Activated CD4-positive, alpha-beta T cell treated with anti-CD3 and anti-CD28 coated beads for 24 hours (primary cell): ENCODE data around the gene PGM2L1.
"Not testable (repeated sequence)": the region's sequence is repeated elsewhere in the genome, so short reads cannot be mapped to it uniquely, and the experiment has no call there.

Source experiments
- DNase-seq, 2 donors: peaks; one replicate each; pipeline ENCODE4 v3.0.0-alpha.2; 2020; ENCODE audit warnings: low read depth in 2 of 2

The PGM2L1 gene

GRCh38 chr11:74338963-74339362 is 59.3 kb downstream of the PGM2L1 start:
- DNase-seq: no peak

GRCh38 chr11:74333193-74333592 is 65.0 kb downstream of the PGM2L1 start:
- DNase-seq: no peak

GRCh38 chr11:74332291-74332690 is 65.9 kb downstream of the PGM2L1 start:
- no peak for DNase-seq

GRCh38 chr11:74331000-74331399 is 67.2 kb downstream of the PGM2L1 start:
- DNase-seq: not testable (repeated sequence)

GRCh38 chr11:74330075-74330858 is 68.0 kb downstream of the PGM2L1 start:
- no peak for DNase-seq

GRCh38 chr11:74327076-74327475 is 71.2 kb downstream of the PGM2L1 start:
- no peak for DNase-seq

GRCh38 chr11:74326665-74327064 is 71.6 kb downstream of the PGM2L1 start:
- no peak for DNase-seq

- DNase-seq: no peak
Measured at GRCh38 chr11:74325649-74326645, 72.3 kb downstream of the PGM2L1 start.

GRCh38 chr11:74322667-74323066 is 75.6 kb downstream of the PGM2L1 start:
- DNase-seq: no peak

GRCh38 chr11:74321487-74322188 is 76.6 kb downstream of the PGM2L1 start:
- DNase-seq: no peak

- DNase-seq: no peak
Measured at GRCh38 chr11:74320538-74320937, 77.7 kb downstream of the PGM2L1 start.

GRCh38 chr11:74319139-74319816 is 79.0 kb downstream of the PGM2L1 start:
- DNase-seq: no peak

GRCh38 chr11:74318241-74318932 is 79.8 kb downstream of the PGM2L1 start:
- no peak for DNase-seq

GRCh38 chr11:74316772-74317505 is 81.3 kb downstream of the PGM2L1 start:
- DNase-seq: no peak

- no peak for DNase-seq
Measured at GRCh38 chr11:74312326-74312725, 85.9 kb downstream of the PGM2L1 start.

GRCh38 chr11:74311352-74311926 is 86.8 kb downstream of the PGM2L1 start, which contains the start of gene P4HA3:
P4HA3 (minus strand) TSS chr11:74311640; CDS start chr11:74311611, 29 bp downstream.
- peak; percentile 35 to 59 for DNase-seq

GRCh38 chr11:74310857-74311256 is 87.4 kb downstream of the PGM2L1 start:
- no peak for DNase-seq

GRCh38 chr11:74307434-74307833 is 90.8 kb downstream of the PGM2L1 start:
- DNase-seq: no peak

GRCh38 chr11:74306435-74307175 is 91.6 kb downstream of the PGM2L1 start:
- DNase-seq: no peak
